ENCODE results near the gene KCNIP1.

Gene KCNIP1

GRCh38 chr5:170719551-170719950 lies 215.7 kb downstream of the KCNIP1 start:
- no peak for TF ChIP-seq GATA2 (IDR thresholded peaks at IDR 0.05; ENCODE audit: low read depth, low read length)
- no peak for TF ChIP-seq GATA3 (IDR thresholded peaks at IDR 0.05; ENCODE audit: low read depth, low read length)

GRCh38 chr5:170720179-170720578 lies 216.4 kb downstream of the KCNIP1 start:
- TF ChIP-seq GATA3 (IDR thresholded peaks at IDR 0.05; ENCODE audit: low read depth, low read length) (no peak), GATA2 (IDR thresholded peaks at IDR 0.05; ENCODE audit: low read depth, low read length) (no peak)

GRCh38 chr5:170720984-170721383 lies 217.2 kb downstream of the KCNIP1 start:
- no peak for TF ChIP-seq GATA2 (IDR thresholded peaks at IDR 0.05; ENCODE audit: low read depth, low read length)
- no peak for TF ChIP-seq GATA3 (IDR thresholded peaks at IDR 0.05; ENCODE audit: low read depth, low read length)

- TF ChIP-seq GATA2 (IDR thresholded peaks at IDR 0.05; ENCODE audit: low read depth, low read length) (no peak), GATA3 (IDR thresholded peaks at IDR 0.05; ENCODE audit: low read depth, low read length) (no peak)
Measured at GRCh38 chr5:170721681-170722080, 217.9 kb downstream of the KCNIP1 start.

- no peak for TF ChIP-seq GATA3 (IDR thresholded peaks at IDR 0.05; ENCODE audit: low read depth, low read length)
- TF ChIP-seq GATA2 (IDR thresholded peaks at IDR 0.05; ENCODE audit: low read depth, low read length), result no peak
Measured at GRCh38 chr5:170722316-170722715, 218.5 kb downstream of the KCNIP1 start.

GRCh38 chr5:170731052-170731451 lies 227.2 kb downstream of the KCNIP1 start:
- TF ChIP-seq GATA3 (IDR thresholded peaks at IDR 0.05; ENCODE audit: low read depth, low read length) (no peak), GATA2 (IDR thresholded peaks at IDR 0.05; ENCODE audit: low read depth, low read length) (no peak)

- TF ChIP-seq GATA3 (IDR thresholded peaks at IDR 0.05; ENCODE audit: low read depth, low read length) (no peak), GATA2 (IDR thresholded peaks at IDR 0.05; ENCODE audit: low read depth, low read length) (no peak)
Measured at GRCh38 chr5:170732685-170733084, 228.9 kb downstream of the KCNIP1 start.

GRCh38 chr5:170736966-170737365 lies 233.1 kb downstream of the KCNIP1 start:
- TF ChIP-seq GATA2 (IDR thresholded peaks at IDR 0.05; ENCODE audit: low read depth, low read length) (no peak), GATA3 (IDR thresholded peaks at IDR 0.05; ENCODE audit: low read depth, low read length) (no peak)

GRCh38 chr5:170737591-170737990 lies 233.8 kb downstream of the KCNIP1 start:
- TF ChIP-seq GATA2 (IDR thresholded peaks at IDR 0.05; ENCODE audit: low read depth, low read length), result no peak
- TF ChIP-seq GATA3 (IDR thresholded peaks at IDR 0.05; ENCODE audit: low read depth, low read length), result no peak

GRCh38 chr5:170738840-170739239 lies 235.0 kb downstream of the KCNIP1 start:
- no peak for TF ChIP-seq GATA3 (IDR thresholded peaks at IDR 0.05; ENCODE audit: low read depth, low read length)
- no peak for TF ChIP-seq GATA2 (IDR thresholded peaks at IDR 0.05; ENCODE audit: low read depth, low read length)

- TF ChIP-seq GATA2 (IDR thresholded peaks at IDR 0.05; ENCODE audit: low read depth, low read length), result no peak
- TF ChIP-seq GATA3 (IDR thresholded peaks at IDR 0.05; ENCODE audit: low read depth, low read length), result no peak
Measured at GRCh38 chr5:170739446-170739845, 235.6 kb downstream of the KCNIP1 start.

- TF ChIP-seq GATA3 (IDR thresholded peaks at IDR 0.05; ENCODE audit: low read depth, low read length) (no peak), GATA2 (IDR thresholded peaks at IDR 0.05; ENCODE audit: low read depth, low read length) (no peak)
Measured at GRCh38 chr5:170740551-170741205, 236.9 kb downstream of the KCNIP1 start.

GRCh38 chr5:170741801-170742200 lies 238.0 kb downstream of the KCNIP1 start:
- no peak for TF ChIP-seq GATA2 (IDR thresholded peaks at IDR 0.05; ENCODE audit: low read depth, low read length)
- no peak for TF ChIP-seq GATA3 (IDR thresholded peaks at IDR 0.05; ENCODE audit: low read depth, low read length)

- TF ChIP-seq GATA3 (IDR thresholded peaks at IDR 0.05; ENCODE audit: low read depth, low read length), result no peak
- TF ChIP-seq GATA2 (IDR thresholded peaks at IDR 0.05; ENCODE audit: low read depth, low read length), result no peak
Measured at GRCh38 chr5:170743876-170744212, 240.0 kb downstream of the KCNIP1 start.

GRCh38 chr5:170745481-170746071 lies 241.8 kb downstream of the KCNIP1 start:
- TF ChIP-seq GATA2 (IDR thresholded peaks at IDR 0.05; ENCODE audit: low read depth, low read length) (0 out of 2 replicates have a peak, but pooled peaks have one; percentile 48), GATA3 (IDR thresholded peaks at IDR 0.05; ENCODE audit: low read depth, low read length) (no peak)

Data from SH-SY5Y (cell line).